Right lobe of liver (tissue), 4 donors: ENCODE results near the gene ALG1.

ENCODE experiments used
- POLR2A ChIP-seq: fragments of 450-650 bp; IDR thresholded peaks from one replicate; pipeline ENCODE4 v1.6.1; 2017; ENCODE audit warnings: antibody characterized with exemption, mild to moderate bottlenecking
- TF ChIP-seq, protein P1 (sequence below), 4 donors: fragments of 200-600 bp in 3 of 4; fragments of 450-650 bp in 1 of 4; IDR thresholded peaks; one replicate each; pipeline versions ENCODE4 v1.5.1 to v1.8.0; 2016 to 2022; ENCODE audit warnings: antibody characterized with exemption in 4 of 4, mild to moderate bottlenecking in 2 of 4
- donor health status: DM: no; HTN: no; CAD: no.
- donor health status: DM: no; HTN: no; CAD: no.
- donor health status: DM: no; HTN: yes; CAD: no.

DNA sequence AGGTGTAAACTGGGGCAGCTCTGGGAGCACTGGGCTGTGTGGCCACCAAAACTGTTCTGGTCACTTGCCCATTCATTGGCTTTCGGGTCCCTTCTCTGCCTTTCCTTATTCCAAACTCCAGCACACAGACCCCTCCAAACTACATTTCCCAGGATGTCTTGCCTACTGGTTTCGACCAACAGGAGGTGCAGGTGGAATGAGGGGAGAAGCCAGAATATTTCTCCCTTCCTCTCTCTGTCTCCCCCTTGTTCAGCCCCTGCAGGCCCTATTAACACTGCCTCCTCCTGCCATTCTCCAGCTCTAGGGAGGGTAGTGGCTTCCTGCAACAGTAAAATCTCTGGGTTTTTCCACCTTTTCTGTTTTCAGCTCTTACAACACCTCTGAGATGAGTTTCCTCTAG, 24.7 kb upstream of the ALG1 start:
- TF ChIP-seq, protein P1, sequence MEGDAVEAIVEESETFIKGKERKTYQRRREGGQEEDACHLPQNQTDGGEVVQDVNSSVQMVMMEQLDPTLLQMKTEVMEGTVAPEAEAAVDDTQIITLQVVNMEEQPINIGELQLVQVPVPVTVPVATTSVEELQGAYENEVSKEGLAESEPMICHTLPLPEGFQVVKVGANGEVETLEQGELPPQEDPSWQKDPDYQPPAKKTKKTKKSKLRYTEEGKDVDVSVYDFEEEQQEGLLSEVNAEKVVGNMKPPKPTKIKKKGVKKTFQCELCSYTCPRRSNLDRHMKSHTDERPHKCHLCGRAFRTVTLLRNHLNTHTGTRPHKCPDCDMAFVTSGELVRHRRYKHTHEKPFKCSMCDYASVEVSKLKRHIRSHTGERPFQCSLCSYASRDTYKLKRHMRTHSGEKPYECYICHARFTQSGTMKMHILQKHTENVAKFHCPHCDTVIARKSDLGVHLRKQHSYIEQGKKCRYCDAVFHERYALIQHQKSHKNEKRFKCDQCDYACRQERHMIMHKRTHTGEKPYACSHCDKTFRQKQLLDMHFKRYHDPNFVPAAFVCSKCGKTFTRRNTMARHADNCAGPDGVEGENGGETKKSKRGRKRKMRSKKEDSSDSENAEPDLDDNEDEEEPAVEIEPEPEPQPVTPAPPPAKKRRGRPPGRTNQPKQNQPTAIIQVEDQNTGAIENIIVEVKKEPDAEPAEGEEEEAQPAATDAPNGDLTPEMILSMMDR (IDR thresholded peaks at IDR 0.05), result no peak
- no peak for TF ChIP-seq POLR2A
